Measurements from ENCODE around the gene FSIP1.

DNA sequence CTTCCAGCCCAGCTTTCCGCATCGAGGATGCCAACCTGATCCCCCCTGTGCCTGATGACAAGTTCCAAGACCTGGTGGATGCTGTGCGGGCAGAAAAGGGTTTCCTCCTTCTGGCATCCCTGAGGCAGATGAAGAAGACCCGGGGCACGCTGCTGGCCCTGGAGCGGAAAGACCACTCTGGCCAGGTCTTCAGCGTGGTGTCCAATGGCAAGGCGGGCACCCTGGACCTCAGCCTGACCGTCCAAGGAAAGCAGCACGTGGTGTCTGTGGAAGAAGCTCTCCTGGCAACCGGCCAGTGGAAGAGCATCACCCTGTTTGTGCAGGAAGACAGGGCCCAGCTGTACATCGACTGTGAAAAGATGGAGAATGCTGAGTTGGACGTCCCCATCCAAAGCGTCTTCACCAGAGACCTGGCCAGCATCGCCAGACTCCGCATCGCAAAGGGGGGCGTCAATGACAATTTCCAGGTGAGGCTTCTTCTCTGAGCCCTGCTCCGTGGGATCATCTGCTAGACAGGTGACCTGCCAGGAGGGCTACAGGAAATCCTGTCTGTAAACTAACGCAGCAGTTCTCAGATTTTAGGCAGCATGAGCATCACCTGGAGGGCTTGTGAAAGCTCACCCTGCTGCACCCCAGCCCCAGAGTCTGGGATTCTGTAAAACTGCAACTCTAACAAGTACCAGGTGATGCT, 200.2 kb downstream of the FSIP1 start:
- TF ChIP-seq CTCF (IDR thresholded peaks at IDR 0.05) (no peak), POLR2A (IDR thresholded peaks at IDR 0.05) (no peak), POLR2AphosphoS5 (IDR thresholded peaks at IDR 0.05) (peak in 2 of 3 donors; percentile 44 to 51), EP300 (IDR thresholded peaks at IDR 0.05; ENCODE audit: low read depth) (no peak)
